22Rv1 (cell line): ENCODE data around the gene SLC39A9.

Source experiments
- H3K27ac ChIP-seq: fragments of 450-650 bp; 2 replicates; pipeline ENCODE4 v1.5.1; 2017
- CTCF ChIP-seq: fragments of 450-650 bp; IDR thresholded peaks from 2 replicates; pipeline ENCODE4 v1.5.1; 2017; ENCODE audit warnings: mild to moderate bottlenecking
- ZFX ChIP-seq: fragments of 450-650 bp; IDR thresholded peaks from 2 replicates; pipeline ENCODE4 v1.6.1; 2017; ENCODE audit warnings: antibody characterized with exemption, borderline replicate concordance

Gene SLC39A9

GRCh38 chr14:69358966-69359365 lies 39.5 kb upstream of the SLC39A9 start:
- no peak for TF ChIP-seq CTCF
- no peak for TF ChIP-seq ZFX
- H3K27ac ChIP-seq: no peak overlapping the region

- TF ChIP-seq ZFX: no peak
- TF ChIP-seq CTCF: no peak
- no peak overlapping the region for H3K27ac ChIP-seq
Observed at GRCh38 chr14:69360438-69361108, 37.9 kb upstream of the SLC39A9 start.

GRCh38 chr14:69363055-69363454 lies 35.4 kb upstream of the SLC39A9 start:
- TF ChIP-seq CTCF: no peak
- no peak for TF ChIP-seq ZFX
- no peak overlapping the region for H3K27ac ChIP-seq

- no peak overlapping the region for H3K27ac ChIP-seq
- TF ChIP-seq ZFX: no peak
- TF ChIP-seq CTCF: no peak
Observed at GRCh38 chr14:69363964-69364363, 34.5 kb upstream of the SLC39A9 start.

- H3K27ac ChIP-seq: no peak overlapping the region
- TF ChIP-seq CTCF: no peak
- no peak for TF ChIP-seq ZFX
Observed at GRCh38 chr14:69364378-69364777, 34.1 kb upstream of the SLC39A9 start.

GRCh38 chr14:69366069-69366468 lies 32.4 kb upstream of the SLC39A9 start:
- no peak for TF ChIP-seq CTCF
- TF ChIP-seq ZFX: no peak

GRCh38 chr14:69366761-69367160 lies 31.7 kb upstream of the SLC39A9 start:
- no peak overlapping the region for H3K27ac ChIP-seq
- TF ChIP-seq ZFX: no peak
- TF ChIP-seq CTCF: no peak

More at GRCh38 chr14:69366069-69366468, 32.4 kb upstream of the SLC39A9 start:
- no peak overlapping the region for H3K27ac ChIP-seq
